GM23338 (cell line): ENCODE measurements around the gene GLS. TPM values are rescaled to one million over a fixed set of nuclear protein-coding genes. Genes with fewer than 3 reads are reported as not detected.

Source experiments
- ATAC-seq: fragments of 200-7000 bp; cut with Tn5 transposase; 3 replicates; pipeline ENCODE4 v1.9.1; 2020
- DNase-seq: peaks from one replicate; pipeline ENCODE4 v3.0.0-alpha.2; 2015; ENCODE audit warnings: low spot score
- H2AFZ ChIP-seq: fragments of 200-600 bp; sonication (generic); 2 replicates; pipeline ENCODE4 v1.8.0; 2016; ENCODE audit warnings: antibody characterized with exemption, mild to moderate bottlenecking, moderate library complexity
- H3F3A ChIP-seq: fragments of 200-600 bp; sonication (generic); replicated peaks from 2 replicates; pipeline ENCODE4 v1.8.0; 2017; ENCODE audit warnings: antibody characterized with exemption, mixed run types, low read depth
- H3K27ac ChIP-seq: fragments of 200-600 bp; sonication (generic); 2 replicates; pipeline ENCODE4 v1.6.1; 2016; ENCODE audit warnings: low read depth
- H3K27me3 ChIP-seq: fragments of 200-600 bp; sonication (generic); 2 replicates; pipeline ENCODE4 v1.8.0; 2016; ENCODE audit warnings: mild to moderate bottlenecking, mixed run types, moderate library complexity; ENCODE audit not compliant: insufficient read depth
- H3K36me3 ChIP-seq: fragments of 200-600 bp; sonication (generic); 2 replicates; pipeline ENCODE4 v1.8.0; 2016; ENCODE audit warnings: mild to moderate bottlenecking; ENCODE audit not compliant: insufficient read depth
- H3K4me1 ChIP-seq: fragments of 200-600 bp; sonication (generic); 2 replicates; pipeline ENCODE4 v1.8.0; 2016; ENCODE audit warnings: mild to moderate bottlenecking, moderate library complexity; ENCODE audit not compliant: insufficient read depth
- H3K4me2 ChIP-seq: fragments of 200-600 bp; sonication (generic); 2 replicates; pipeline ENCODE4 v1.7.1; 2017; ENCODE audit warnings: mixed run types
- H3K4me3 ChIP-seq: fragments of 200-600 bp; sonication (generic); 2 replicates; pipeline ENCODE4 v1.6.1; 2016; ENCODE audit warnings: mixed run types
- H3K79me2 ChIP-seq: fragments of 200-600 bp; sonication (generic); replicated peaks from 2 replicates; pipeline ENCODE4 v1.8.0; 2017; ENCODE audit warnings: mild to moderate bottlenecking; ENCODE audit not compliant: insufficient read depth
- H3K9me2 ChIP-seq: fragments of 200-600 bp; sonication (generic); 2 replicates; pipeline ENCODE4 v1.8.0; 2017; ENCODE audit not compliant: insufficient read depth
- H4K20me1 ChIP-seq: fragments of 200-600 bp; sonication (generic); replicated peaks from 2 replicates; pipeline ENCODE4 v1.8.0; 2017; ENCODE audit warnings: mild to moderate bottlenecking; ENCODE audit not compliant: insufficient read depth
- H3K27ac Mint-ChIP-seq: 2 replicates; pipeline ENCODE4 v1.8.0; 2020; ENCODE audit warnings: inconsistent platforms, mild to moderate bottlenecking, moderate library complexity, mixed read lengths
- H3K27me3 Mint-ChIP-seq: 3 replicates; pipeline ENCODE4 v1.8.0; 2022; ENCODE audit warnings: low read depth, mild to moderate bottlenecking, moderate library complexity, mixed read lengths, inconsistent platforms; ENCODE audit not compliant: insufficient read depth, poor library complexity
- H3K36me3 Mint-ChIP-seq: 3 replicates; pipeline ENCODE4 v1.8.0; 2021; ENCODE audit warnings: low read depth, mild to moderate bottlenecking, inconsistent platforms, moderate library complexity, mixed read lengths
- H3K4me1 Mint-ChIP-seq: 3 replicates; pipeline ENCODE4 v1.8.0; 2020; ENCODE audit warnings: mild to moderate bottlenecking, inconsistent platforms, mixed read lengths
- H3K4me3 Mint-ChIP-seq: 3 replicates; pipeline ENCODE4 v1.8.0; 2021; ENCODE audit warnings: moderate library complexity, mild to moderate bottlenecking, inconsistent platforms, mixed read lengths
- H3K9me3 Mint-ChIP-seq: 3 replicates; pipeline ENCODE4 v1.8.0; 2020; ENCODE audit warnings: moderate library complexity, mild to moderate bottlenecking, inconsistent platforms, mixed read lengths
- CREB1 ChIP-seq: fragments of 250-450 bp; sonication (Bioruptor Pico); IDR thresholded peaks from 2 replicates; pipeline ENCODE4 v1.5.0; 2020; ENCODE audit warnings: low read depth, mild to moderate bottlenecking, moderate library complexity
- CTCF ChIP-seq, 2 experiments: fragments of 200-600 bp in 1 of 2; sonication (generic) in 1 of 2; conservative IDR thresholded peaks; 2 replicates each; pipeline versions ENCODE4 v1.5.1 to v1.6.1; 2016 to 2017; ENCODE audit warnings: antibody characterized with exemption in 2 of 2, low read depth in 2 of 2, mild to moderate bottlenecking in 2 of 2, moderate library complexity in 1 of 2
- EZH2 ChIP-seq: fragments of 200-600 bp; sonication (generic); IDR thresholded peaks from one replicate; pipeline ENCODE4 v1.8.0; 2017; ENCODE audit warnings: antibody characterized with exemption, mild to moderate bottlenecking, low read depth; ENCODE audit not compliant: unreplicated experiment
- EZH2phosphoT487 ChIP-seq: fragments of 200-600 bp; sonication (generic); IDR thresholded peaks from one replicate; pipeline ENCODE4 v1.8.1; 2018; ENCODE audit warnings: antibody characterized with exemption; ENCODE audit not compliant: unreplicated experiment
- JUNB ChIP-seq: IDR thresholded peaks from one replicate; pipeline ENCODE4 v1.6.1; 2016; ENCODE audit warnings: antibody characterized with exemption; ENCODE audit not compliant: unreplicated experiment
- NANOG ChIP-seq: IDR thresholded peaks from 2 replicates; pipeline ENCODE4 v1.6.1; 2016; ENCODE audit warnings: antibody characterized with exemption, borderline replicate concordance
- POLR2AphosphoS5 ChIP-seq: IDR thresholded peaks from 2 replicates; pipeline ENCODE4 v1.6.1; 2016; ENCODE audit warnings: antibody characterized with exemption, low read depth
- REST ChIP-seq: IDR thresholded peaks from one replicate; pipeline ENCODE4 v1.6.1; 2018; ENCODE audit warnings: antibody characterized with exemption; ENCODE audit not compliant: unreplicated experiment
- STAT1 ChIP-seq: IDR thresholded peaks from one replicate; pipeline ENCODE4 v1.6.1; 2016; ENCODE audit warnings: antibody characterized with exemption; ENCODE audit not compliant: unreplicated experiment
- ZNF114 ChIP-seq: fragments of 250-450 bp; sonication (Bioruptor Pico); IDR thresholded peaks from 2 replicates; pipeline ENCODE4 v1.5.0; 2020; ENCODE audit warnings: mild to moderate bottlenecking, moderate library complexity
- ZNF331 ChIP-seq: fragments of 250-450 bp; sonication (Bioruptor Pico); IDR thresholded peaks from 2 replicates; pipeline ENCODE4 v1.5.0; 2020; ENCODE audit warnings: low read depth, mild to moderate bottlenecking, moderate library complexity
- polyA plus RNA-seq: library from polyadenylated mRNA; unstranded; fragments of >200 nt; fragmentation: Nextera tagmentation; extraction: Ambion mirVana; gene quantifications from 2 replicates; pipeline ENCODE4 v1.2.1, GENCODE V29; 2016
- total RNA-seq: library from RNA; depleted of rRNA; stranded (reverse); fragments of >200 nt; shearing (Covaris generic); gene quantifications from 2 replicates; pipeline ENCODE4 v1.2.3, GENCODE V29; 2014
- TF ChIP-seq, protein P1 (sequence below): fragments of 250-450 bp; sonication (Bioruptor Pico); IDR thresholded peaks from 2 replicates; pipeline ENCODE4 v1.5.0; 2020; ENCODE audit warnings: mild to moderate bottlenecking, moderate library complexity
- TF ChIP-seq, protein P2 (sequence below): IDR thresholded peaks from 2 replicates; pipeline ENCODE4 v1.6.1; 2016; ENCODE audit warnings: antibody characterized with exemption

Gene GLS
- total and polyA plus RNA-seq, 2 experiments from 2014 or later, result 38.1 to 172 TPM

DNA sequence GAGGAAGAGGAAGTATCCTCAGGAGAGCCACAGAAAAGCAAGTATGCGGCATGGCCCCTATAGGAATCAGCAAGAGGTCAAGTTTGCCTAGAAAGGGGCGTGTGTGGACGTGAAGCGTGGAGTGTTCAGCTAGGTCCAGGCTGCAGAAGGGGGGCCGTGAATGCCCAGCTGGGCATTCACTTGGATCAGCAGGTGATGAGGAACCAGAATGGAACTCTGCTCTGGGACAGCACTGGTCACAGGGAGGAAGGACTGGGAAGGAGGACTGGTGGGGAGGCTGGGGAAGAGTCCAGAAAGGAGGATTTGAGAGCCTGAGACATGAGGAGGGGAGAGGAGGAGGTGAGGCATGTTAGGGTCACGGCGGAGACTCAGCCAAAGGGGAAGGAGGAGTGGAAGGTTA, 113.5 kb downstream of the GLS start:
- Histone ChIP-seq H3K79me2 (no peaks in the 10 kb centered on the region), H3K27me3 (no peaks in the 10 kb centered on the region), H3K27ac (no peak overlapping the region), H2AFZ (no peak overlapping the region), H3K4me2 (no peak overlapping the region), H4K20me1 (peaks cover 9% of the 10 kb centered on the region), H3K4me1 (no peaks in the 10 kb centered on the region), H3K9me2 (no peaks in the 10 kb centered on the region), H3K36me3 (peaks cover 50% of the 10 kb centered on the region), H3K4me3 (no peak overlapping the region), H3F3A (peaks cover 4% of the 10 kb centered on the region; the same call in 1 of the 2 replicates)
- peaks cover 7% of the 10 kb centered on the region for H3K27me3 Mint-ChIP-seq
- no peak overlapping the region for H3K27ac Mint-ChIP-seq
- H3K36me3 Mint-ChIP-seq, result peaks cover 78% of the 10 kb centered on the region
- H3K4me1 Mint-ChIP-seq, result no peaks in the 10 kb centered on the region; the same call in 2 of the 3 replicates
- TF ChIP-seq CTCF (conservative IDR thresholded peaks at IDR 0.05; ENCODE audit: low read depth in 2 of 2) (no peak), EZH2phosphoT487 (no peak), EZH2 (no peak), REST (no peak), CREB1 (CRISPR knock-in tag) (no peak), STAT1 (no peak), POLR2AphosphoS5 (no peak), NANOG (no peak), ZNF114 (CRISPR knock-in tag) (no peak), ZNF331 (CRISPR knock-in tag) (no peak), JUNB (no peak)
- TF ChIP-seq, protein P1, sequence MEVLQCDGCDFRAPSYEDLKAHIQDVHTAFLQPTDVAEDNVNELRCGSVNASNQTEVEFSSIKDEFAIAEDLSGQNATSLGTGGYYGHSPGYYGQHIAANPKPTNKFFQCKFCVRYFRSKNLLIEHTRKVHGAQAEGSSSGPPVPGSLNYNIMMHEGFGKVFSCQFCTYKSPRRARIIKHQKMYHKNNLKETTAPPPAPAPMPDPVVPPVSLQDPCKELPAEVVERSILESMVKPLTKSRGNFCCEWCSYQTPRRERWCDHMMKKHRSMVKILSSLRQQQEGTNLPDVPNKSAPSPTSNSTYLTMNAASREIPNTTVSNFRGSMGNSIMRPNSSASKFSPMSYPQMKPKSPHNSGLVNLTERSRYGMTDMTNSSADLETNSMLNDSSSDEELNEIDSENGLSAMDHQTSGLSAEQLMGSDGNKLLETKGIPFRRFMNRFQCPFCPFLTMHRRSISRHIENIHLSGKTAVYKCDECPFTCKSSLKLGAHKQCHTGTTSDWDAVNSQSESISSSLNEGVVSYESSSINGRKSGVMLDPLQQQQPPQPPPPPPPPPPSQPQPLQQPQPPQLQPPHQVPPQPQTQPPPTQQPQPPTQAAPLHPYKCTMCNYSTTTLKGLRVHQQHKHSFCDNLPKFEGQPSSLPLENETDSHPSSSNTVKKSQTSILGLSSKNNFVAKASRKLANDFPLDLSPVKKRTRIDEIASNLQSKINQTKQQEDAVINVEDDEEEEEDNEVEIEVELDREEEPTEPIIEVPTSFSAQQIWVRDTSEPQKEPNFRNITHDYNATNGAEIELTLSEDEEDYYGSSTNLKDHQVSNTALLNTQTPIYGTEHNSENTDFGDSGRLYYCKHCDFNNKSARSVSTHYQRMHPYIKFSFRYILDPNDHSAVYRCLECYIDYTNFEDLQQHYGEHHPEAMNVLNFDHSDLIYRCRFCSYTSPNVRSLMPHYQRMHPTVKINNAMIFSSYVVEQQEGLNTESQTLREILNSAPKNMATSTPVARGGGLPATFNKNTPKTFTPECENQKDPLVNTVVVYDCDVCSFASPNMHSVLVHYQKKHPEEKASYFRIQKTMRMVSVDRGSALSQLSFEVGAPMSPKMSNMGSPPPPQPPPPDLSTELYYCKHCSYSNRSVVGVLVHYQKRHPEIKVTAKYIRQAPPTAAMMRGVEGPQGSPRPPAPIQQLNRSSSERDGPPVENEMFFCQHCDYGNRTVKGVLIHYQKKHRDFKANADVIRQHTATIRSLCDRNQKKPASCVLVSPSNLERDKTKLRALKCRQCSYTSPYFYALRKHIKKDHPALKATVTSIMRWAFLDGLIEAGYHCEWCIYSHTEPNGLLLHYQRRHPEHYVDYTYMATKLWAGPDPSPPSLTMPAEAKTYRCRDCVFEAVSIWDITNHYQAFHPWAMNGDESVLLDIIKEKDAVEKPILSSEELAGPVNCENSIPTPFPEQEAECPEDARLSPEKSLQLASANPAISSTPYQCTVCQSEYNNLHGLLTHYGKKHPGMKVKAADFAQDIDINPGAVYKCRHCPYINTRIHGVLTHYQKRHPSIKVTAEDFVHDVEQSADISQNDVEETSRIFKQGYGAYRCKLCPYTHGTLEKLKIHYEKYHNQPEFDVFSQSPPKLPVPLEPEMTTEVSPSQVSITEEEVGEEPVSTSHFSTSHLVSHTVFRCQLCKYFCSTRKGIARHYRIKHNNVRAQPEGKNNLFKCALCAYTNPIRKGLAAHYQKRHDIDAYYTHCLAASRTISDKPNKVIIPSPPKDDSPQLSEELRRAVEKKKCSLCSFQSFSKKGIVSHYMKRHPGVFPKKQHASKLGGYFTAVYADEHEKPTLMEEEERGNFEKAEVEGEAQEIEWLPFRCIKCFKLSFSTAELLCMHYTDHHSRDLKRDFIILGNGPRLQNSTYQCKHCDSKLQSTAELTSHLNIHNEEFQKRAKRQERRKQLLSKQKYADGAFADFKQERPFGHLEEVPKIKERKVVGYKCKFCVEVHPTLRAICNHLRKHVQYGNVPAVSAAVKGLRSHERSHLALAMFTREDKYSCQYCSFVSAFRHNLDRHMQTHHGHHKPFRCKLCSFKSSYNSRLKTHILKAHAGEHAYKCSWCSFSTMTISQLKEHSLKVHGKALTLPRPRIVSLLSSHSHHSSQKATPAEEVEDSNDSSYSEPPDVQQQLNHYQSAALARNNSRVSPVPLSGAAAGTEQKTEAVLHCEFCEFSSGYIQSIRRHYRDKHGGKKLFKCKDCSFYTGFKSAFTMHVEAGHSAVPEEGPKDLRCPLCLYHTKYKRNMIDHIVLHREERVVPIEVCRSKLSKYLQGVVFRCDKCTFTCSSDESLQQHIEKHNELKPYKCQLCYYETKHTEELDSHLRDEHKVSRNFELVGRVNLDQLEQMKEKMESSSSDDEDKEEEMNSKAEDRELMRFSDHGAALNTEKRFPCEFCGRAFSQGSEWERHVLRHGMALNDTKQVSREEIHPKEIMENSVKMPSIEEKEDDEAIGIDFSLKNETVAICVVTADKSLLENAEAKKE (CRISPR knock-in tag), result no peak
- TF ChIP-seq, protein P2, sequence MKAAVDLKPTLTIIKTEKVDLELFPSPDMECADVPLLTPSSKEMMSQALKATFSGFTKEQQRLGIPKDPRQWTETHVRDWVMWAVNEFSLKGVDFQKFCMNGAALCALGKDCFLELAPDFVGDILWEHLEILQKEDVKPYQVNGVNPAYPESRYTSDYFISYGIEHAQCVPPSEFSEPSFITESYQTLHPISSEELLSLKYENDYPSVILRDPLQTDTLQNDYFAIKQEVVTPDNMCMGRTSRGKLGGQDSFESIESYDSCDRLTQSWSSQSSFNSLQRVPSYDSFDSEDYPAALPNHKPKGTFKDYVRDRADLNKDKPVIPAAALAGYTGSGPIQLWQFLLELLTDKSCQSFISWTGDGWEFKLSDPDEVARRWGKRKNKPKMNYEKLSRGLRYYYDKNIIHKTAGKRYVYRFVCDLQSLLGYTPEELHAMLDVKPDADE, result no peak
- no peaks in the 10 kb centered on the region for H3K9me3 Mint-ChIP-seq
- H3K4me3 Mint-ChIP-seq, result no peak overlapping the region
- DNase-seq (no peak), ATAC-seq (no peak)
